GM12874 (cell line): ENCODE data around the gene EIF4E1B.

Experiments used
- CTCF ChIP-seq: IDR thresholded peaks from 2 replicates; pipeline ENCODE4 v1.5.1; 2011; ENCODE audit warnings: low read depth, mild to moderate bottlenecking, control low read depth, low read length, moderate library complexity; ENCODE audit not compliant: insufficient read depth

EIF4E1B gene

DNA sequence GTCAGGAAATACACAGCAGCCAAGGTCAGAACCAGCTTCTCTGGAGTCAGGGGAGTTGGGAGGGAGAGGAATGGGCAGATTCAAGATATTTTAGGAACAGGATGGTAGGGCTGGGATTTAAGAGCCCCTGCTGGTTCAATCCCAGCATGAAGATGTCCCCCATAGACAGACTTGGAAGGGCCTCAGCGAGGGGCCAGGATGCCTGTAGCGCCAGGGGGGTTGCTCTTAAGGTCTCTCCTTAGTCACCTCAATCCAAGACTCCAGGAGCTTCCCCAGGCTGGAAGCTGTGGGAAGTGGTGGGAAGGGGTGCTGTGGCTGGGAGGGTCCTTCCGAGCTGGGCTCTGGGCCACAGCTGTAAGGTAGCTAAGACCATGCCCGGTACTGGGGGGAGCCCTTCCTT, 8.7 kb downstream of the EIF4E1B start:
- no peak for TF ChIP-seq CTCF

GRCh38 chr5:176639981-176640380, 9.5 kb downstream of the EIF4E1B start:
- TF ChIP-seq CTCF, result no peak

DNA sequence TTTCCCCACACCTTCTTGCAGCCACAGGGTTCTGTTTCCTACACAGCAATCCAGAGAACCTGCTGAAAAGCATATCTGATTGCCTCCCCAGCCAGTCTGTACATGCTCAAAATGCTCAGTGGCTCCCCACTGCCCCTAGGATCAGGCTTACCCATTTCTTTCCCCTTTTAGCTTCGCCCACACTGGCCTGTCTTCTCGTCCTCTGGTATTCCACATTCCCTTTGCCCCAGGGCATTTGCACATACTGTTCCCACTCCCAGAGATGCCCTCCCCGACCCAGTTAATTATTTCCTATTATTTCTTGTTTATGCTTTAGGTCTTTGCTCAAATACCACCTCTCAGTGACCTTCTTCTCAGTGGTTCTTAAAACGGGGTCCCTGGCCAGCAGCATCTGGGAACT, 10.1 kb downstream of the EIF4E1B start:
- TF ChIP-seq CTCF, result no peak

DNA sequence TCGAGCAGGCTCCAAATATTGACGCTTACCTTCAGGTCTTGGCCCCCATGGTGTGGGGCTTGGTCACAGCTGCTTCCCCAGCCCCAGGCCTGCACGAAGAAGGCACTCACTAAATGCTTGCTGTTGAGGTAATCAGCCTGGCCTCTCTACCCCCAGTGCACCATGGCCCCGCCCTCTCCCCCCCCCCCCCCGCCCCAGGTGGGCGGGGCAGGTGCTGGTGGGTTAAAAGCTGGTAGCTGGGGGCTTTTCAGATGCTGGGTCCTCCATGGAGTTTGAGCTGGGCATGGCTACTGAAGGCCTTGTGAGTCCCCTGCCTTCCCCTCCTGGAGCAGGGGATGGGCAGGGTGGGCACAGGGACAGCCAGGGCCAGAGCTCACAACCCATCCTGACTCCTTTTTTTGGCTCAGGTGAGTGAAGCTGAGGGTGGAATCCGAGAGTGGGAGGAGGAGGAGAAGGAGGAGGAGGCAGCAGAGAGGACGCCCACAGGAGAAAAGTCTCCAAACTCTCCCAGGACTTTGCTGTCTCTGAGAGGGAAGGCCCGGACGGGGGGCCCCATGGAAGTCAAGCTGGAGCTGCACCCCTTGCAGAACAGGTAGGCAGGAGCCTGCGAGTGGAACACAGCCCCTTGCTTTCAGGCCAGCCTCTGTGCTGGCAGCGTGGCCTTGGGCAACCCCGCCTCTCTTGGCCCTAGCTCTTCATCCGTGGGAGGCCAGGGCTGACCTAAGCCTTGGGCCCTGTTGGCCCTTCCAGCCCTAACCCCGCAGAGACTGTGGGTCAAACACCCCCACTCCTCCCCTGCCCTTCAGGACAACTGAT, 12.4 kb downstream of the EIF4E1B start:
- TF ChIP-seq CTCF, result no peak

DNA sequence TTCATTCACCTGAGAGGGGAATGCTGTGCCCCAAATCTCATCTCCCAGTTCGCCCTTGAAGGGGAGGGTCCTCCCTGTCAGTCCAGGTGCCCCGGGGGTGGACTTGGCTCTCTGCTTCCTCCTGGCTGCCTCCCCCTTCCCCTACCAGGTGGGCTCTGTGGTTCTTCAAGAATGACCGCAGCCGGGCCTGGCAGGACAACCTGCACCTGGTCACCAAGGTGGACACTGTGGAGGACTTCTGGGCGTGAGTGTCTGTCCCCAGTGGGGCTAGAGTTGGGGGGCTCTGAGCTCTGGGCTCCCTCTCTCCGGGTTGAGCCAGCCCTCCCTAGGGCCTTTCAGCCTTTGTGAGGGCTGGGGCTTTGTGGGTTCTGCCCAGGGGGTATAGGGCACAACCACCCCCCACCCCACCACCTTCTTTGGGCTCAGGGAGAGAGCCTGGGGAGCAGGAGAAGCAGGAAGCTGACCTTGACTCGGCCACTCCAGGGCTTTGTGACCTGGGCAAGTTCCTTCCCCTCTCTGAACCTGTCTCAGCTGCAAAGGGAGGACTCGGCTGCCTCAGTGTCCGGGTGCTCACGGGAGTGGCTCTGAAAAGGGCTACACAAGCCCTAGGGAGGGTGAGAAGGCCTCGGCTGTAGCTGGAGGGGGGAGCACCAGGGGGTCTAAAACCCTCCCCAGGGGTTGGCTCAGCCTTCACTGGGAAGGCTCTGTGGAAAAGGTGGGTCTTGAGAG, 13.2 kb downstream of the EIF4E1B start:
- TF ChIP-seq CTCF, result no peak

DNA sequence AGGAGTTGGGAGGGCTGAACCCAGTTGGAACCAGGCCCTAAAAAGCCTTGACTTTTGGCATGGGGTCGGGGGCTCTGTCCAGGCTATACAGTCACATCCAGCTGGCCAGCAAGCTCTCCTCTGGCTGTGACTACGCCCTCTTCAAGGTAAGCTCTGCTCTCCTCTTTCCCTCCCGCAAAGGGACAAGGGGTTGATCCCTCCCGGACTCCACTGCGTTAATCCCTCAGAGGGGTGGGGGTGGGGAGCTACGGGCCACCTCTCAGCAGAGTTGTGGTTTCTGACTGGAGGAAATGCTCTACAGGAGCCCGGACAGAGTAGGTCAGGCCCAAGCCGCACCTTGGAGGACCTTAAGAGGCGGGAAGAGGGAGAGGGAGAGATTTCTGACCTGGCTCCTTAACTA, 13.8 kb downstream of the EIF4E1B start:
- no peak for TF ChIP-seq CTCF

DNA sequence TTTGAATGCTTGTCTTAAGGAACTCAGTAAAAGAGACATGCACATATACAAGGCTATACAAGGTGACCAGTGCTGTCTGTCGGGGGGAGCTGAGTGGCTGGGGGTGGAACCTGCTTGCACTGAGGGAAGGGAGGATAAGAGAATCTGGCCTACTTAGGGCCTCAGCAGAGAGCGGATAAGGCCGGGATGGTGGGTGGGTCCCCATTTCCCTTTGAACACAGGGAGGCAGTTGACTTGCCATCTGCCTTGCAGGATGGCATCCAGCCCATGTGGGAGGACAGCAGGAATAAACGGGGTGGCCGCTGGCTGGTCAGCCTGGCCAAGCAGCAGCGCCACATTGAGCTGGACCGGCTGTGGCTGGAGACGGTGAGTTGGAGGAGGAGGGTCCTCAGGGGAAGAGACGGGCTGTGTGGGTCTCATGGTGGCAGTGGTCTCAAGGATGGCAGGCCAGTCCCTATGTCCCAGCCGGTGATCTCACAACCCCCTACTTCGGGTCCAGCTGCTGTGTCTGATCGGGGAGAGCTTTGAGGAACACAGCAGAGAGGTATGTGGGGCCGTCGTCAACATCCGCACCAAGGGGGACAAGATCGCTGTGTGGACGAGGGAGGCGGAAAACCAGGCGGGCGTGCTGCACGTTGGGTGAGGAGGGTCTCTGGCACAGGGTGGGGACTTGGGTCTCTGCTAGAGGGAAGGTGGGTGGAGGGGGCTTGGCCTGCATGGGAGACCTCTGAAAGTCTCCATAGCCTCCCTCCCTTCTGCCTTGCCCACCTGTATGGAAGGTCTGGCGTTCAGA, 14.6 kb downstream of the EIF4E1B start:
- no peak for TF ChIP-seq CTCF
